Trophoblast cell (in vitro differentiated cells and primary cell): ENCODE results near the gene TMEFF1.

Experiments
- DNase-seq, 2 donors: peaks; one replicate each; pipeline ENCODE4 v3.0.0-alpha.2; 2016
- H2AFZ ChIP-seq: 2 replicates; pipeline ENCODE4 v1.6.1; 2013; ENCODE audit warnings: low read length, moderate library complexity, mild to moderate bottlenecking; ENCODE audit not compliant: insufficient read depth, poor library complexity
- H2AK5ac ChIP-seq: 2 replicates; pipeline ENCODE4 v1.6.1; 2013; ENCODE audit warnings: mild to moderate bottlenecking, low read length
- H2BK120ac ChIP-seq: 2 replicates; pipeline ENCODE4 v1.6.1; 2013; ENCODE audit warnings: low read length, mild to moderate bottlenecking, moderate library complexity; ENCODE audit not compliant: insufficient read depth, poor library complexity
- H2BK12ac ChIP-seq: 2 replicates; pipeline ENCODE4 v1.6.1; 2013; ENCODE audit warnings: mild to moderate bottlenecking, low read length, moderate library complexity
- H2BK5ac ChIP-seq: 2 replicates; pipeline ENCODE4 v1.6.1; 2013; ENCODE audit warnings: low read length, low read depth, moderate library complexity, mild to moderate bottlenecking; ENCODE audit not compliant: poor library complexity
- H3K14ac ChIP-seq: 2 replicates; pipeline ENCODE4 v1.6.1; 2013; ENCODE audit warnings: mild to moderate bottlenecking, low read length
- H3K18ac ChIP-seq: 2 replicates; pipeline ENCODE4 v1.6.1; 2013; ENCODE audit warnings: mild to moderate bottlenecking, low read length
- H3K23ac ChIP-seq: 2 replicates; pipeline ENCODE4 v1.6.1; 2013; ENCODE audit warnings: low read length
- H3K27ac ChIP-seq: 2 replicates; pipeline ENCODE4 v1.5.1; 2013; ENCODE audit warnings: low read depth, mild to moderate bottlenecking, inconsistent platforms, low read length, moderate library complexity
- H3K27me3 ChIP-seq: 2 replicates; pipeline ENCODE4 v1.6.1; 2013; ENCODE audit warnings: inconsistent platforms, mild to moderate bottlenecking, low read length, moderate library complexity; ENCODE audit not compliant: insufficient read depth
- H3K36me3 ChIP-seq, 2 experiments: 1 replicate in 1 of 2; 2 replicates in 1 of 2; pipeline ENCODE4 v1.6.1; 2013; ENCODE audit warnings: low read length in 2 of 2, mild to moderate bottlenecking in 2 of 2, moderate library complexity in 1 of 2; ENCODE audit not compliant: insufficient read depth in 2 of 2, control insufficient read depth in 1 of 2
- H3K4ac ChIP-seq: 2 replicates; pipeline ENCODE4 v1.6.1; 2013; ENCODE audit warnings: low read depth, mild to moderate bottlenecking, low read length, moderate library complexity
- H3K4me1 ChIP-seq, 2 experiments: 1 replicate in 1 of 2; 2 replicates in 1 of 2; pipeline ENCODE4 v1.6.1; 2013; ENCODE audit warnings: low read length in 2 of 2, mild to moderate bottlenecking in 2 of 2, moderate library complexity in 1 of 2; ENCODE audit not compliant: insufficient read depth in 2 of 2, control insufficient read depth in 1 of 2
- H3K4me2 ChIP-seq: 2 replicates; pipeline ENCODE4 v1.6.1; 2013; ENCODE audit warnings: inconsistent platforms, mild to moderate bottlenecking, low read length, moderate library complexity
- H3K4me3 ChIP-seq: 2 replicates; pipeline ENCODE4 v1.5.1; 2013; ENCODE audit warnings: mild to moderate bottlenecking, low read depth, low read length, inconsistent platforms
- H3K79me1 ChIP-seq: one replicate; pipeline ENCODE4 v1.6.1; 2013; ENCODE audit warnings: low read length
- H3K79me2 ChIP-seq: 2 replicates; pipeline ENCODE4 v1.6.1; 2013; ENCODE audit warnings: low read length, mild to moderate bottlenecking; ENCODE audit not compliant: control insufficient read depth, insufficient read depth, poor library complexity
- H3K9ac ChIP-seq: 2 replicates; pipeline ENCODE4 v1.6.1; 2013; ENCODE audit warnings: mild to moderate bottlenecking, low read length
- H3K9me3 ChIP-seq: 2 replicates; pipeline ENCODE4 v1.6.1; 2013; ENCODE audit warnings: low read depth, mild to moderate bottlenecking, control low read depth, inconsistent platforms, low read length; ENCODE audit not compliant: insufficient read depth
- H4K12ac ChIP-seq: 2 replicates; pipeline ENCODE4 v1.6.1; 2013; ENCODE audit warnings: low read depth, mild to moderate bottlenecking, low read length, moderate library complexity
- H4K8ac ChIP-seq: 2 replicates; pipeline ENCODE4 v1.6.1; 2013; ENCODE audit warnings: low read depth, mild to moderate bottlenecking, low read length, moderate library complexity
- H4K91ac ChIP-seq: one replicate; pipeline ENCODE4 v1.6.1; 2013; ENCODE audit warnings: low read depth, mild to moderate bottlenecking, low read length, moderate library complexity
- WGBS: extraction: QIAGEN DNeasy Blood & Tissue Kit; methylation state at CpG from one replicate; pipeline ENCODE4 v1.1.7; 2013; ENCODE audit warnings: missing lambda C conversion rate; ENCODE audit not compliant: insufficient read length, insufficient coverage; ENCODE audit errors: extremely low coverage; 5-methylcytosine and 5-hydroxymethylcytosine counted together

The TMEFF1 gene

DNA sequence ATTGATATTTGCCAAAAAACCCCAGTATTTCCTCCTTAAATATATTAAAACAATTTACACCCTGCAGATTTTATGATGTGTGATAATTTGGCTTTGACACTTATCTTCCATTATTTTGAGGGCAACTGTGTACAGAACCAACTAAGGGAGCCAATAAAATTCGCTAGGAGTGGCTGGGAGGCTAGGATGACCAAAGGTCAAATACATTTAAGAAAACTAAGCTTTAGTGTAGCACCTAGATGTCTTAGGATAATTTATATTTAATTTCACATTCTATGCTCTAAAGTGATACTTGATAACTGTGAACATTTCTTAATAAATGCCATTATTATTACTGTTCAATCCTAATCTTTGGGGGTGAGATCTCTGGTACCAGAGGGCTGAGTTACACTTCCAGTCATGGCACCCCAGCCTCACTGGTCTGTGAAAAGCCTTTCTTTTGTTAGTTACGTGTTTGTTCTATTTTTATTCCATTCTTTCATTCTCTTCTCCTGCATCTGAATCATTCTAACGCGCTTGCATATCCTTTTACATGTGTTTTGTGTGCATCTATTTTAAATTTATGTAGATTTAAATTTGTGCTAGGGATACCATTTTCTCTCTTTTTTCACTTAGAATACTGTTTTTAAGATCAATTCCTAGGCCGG, 26.9 kb upstream of the TMEFF1 start:
- Histone ChIP-seq H3K9me3 (no peaks in the 10 kb centered on the region), H4K12ac (no peak overlapping the region), H3K27ac (no peak overlapping the region), H3K36me3 (peaks cover 14 to 26% of the 10 kb centered on the region in 2 experiments), H3K4me3 (no peak overlapping the region), H3K79me2 (no peaks in the 10 kb centered on the region), H3K18ac (no peak overlapping the region), H3K9ac (no peak overlapping the region), H2AK5ac (no peak overlapping the region), H2BK12ac (no peak overlapping the region), H3K4me1 (peaks cover 2 to 4% of the 10 kb centered on the region in 2 experiments), H3K4ac (no peak overlapping the region), H2AFZ (no peak overlapping the region), H4K8ac (no peak overlapping the region), H4K91ac (no peak overlapping the region), H3K27me3 (no peaks in the 10 kb centered on the region), H3K14ac (no peak overlapping the region), H2BK5ac (no peak overlapping the region), H3K23ac (no peak overlapping the region), H3K79me1 (peaks cover 3% of the 10 kb centered on the region), H2BK120ac (no peak overlapping the region), H3K4me2 (no peak overlapping the region)
- no CpG with 5 or more reads among the region's 5 CpGs for WGBS
- DNase-seq = no peak

DNA sequence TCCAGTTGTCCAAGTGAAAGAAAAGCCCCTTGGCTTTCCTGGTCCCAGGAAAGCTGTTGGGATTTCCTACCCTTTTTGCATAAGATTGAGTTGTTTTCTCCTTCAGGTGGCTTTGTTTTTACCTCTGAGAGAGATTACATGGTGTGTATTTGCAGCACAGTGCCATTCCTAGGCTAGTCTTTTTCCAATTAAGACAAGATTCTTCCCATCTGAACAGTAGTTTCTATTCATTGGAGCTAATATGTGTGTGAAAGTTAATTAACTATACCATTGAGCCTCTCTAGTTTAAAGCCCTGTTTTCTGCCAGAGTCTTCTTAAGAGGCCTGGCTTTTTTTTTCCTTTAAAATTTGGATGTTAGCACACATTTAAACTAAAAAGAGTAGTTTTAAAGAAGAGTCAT, 25.9 kb upstream of the TMEFF1 start:
- no peak overlapping the region for H3K4me3 ChIP-seq
- H4K91ac ChIP-seq = no peak overlapping the region
- H3K79me1 ChIP-seq = peaks cover under 1% of the 10 kb centered on the region
- no peaks in the 10 kb centered on the region for H3K79me2 ChIP-seq
- no peak overlapping the region for H3K27ac ChIP-seq
- no peak overlapping the region for H2BK5ac ChIP-seq
- H2AK5ac ChIP-seq = no peak overlapping the region
- H2BK120ac ChIP-seq = no peak overlapping the region
- H3K23ac ChIP-seq = no peak overlapping the region
- no peak overlapping the region for H3K9ac ChIP-seq
- no peak for DNase-seq
- no peak overlapping the region for H3K4me2 ChIP-seq
- no peak overlapping the region for H3K14ac ChIP-seq
- H3K18ac ChIP-seq = no peak overlapping the region
- H4K8ac ChIP-seq = no peak overlapping the region
- no peaks in the 10 kb centered on the region for H3K27me3 ChIP-seq
- peaks cover 2% of the 10 kb centered on the region in 2 experiments for H3K4me1 ChIP-seq
- H2BK12ac ChIP-seq = no peak overlapping the region
- H2AFZ ChIP-seq = no peak overlapping the region
- H3K9me3 ChIP-seq = no peaks in the 10 kb centered on the region
- no peak overlapping the region for H3K4ac ChIP-seq
- H3K36me3 ChIP-seq = peaks cover 13 to 30% of the 10 kb centered on the region in 2 experiments
- no peak overlapping the region for H4K12ac ChIP-seq

- H3K27ac ChIP-seq = no peak overlapping the region
- no peaks in the 10 kb centered on the region for H3K79me1 ChIP-seq
- no peak overlapping the region for H2BK120ac ChIP-seq
- peaks cover 2% of the 10 kb centered on the region in 2 experiments for H3K4me1 ChIP-seq
- H2BK12ac ChIP-seq = no peak overlapping the region
- no peak overlapping the region for H3K14ac ChIP-seq
- H3K79me2 ChIP-seq = no peaks in the 10 kb centered on the region
- no peak overlapping the region for H2BK5ac ChIP-seq
- no peak overlapping the region for H3K18ac ChIP-seq
- H2AK5ac ChIP-seq = no peak overlapping the region
- H3K4me3 ChIP-seq = no peak overlapping the region
- no peak overlapping the region for H3K9ac ChIP-seq
- H4K8ac ChIP-seq = no peak overlapping the region
- H4K12ac ChIP-seq = no peak overlapping the region
- H4K91ac ChIP-seq = no peak overlapping the region
- H3K9me3 ChIP-seq = no peaks in the 10 kb centered on the region
- no peak overlapping the region for H3K4ac ChIP-seq
- no CpG with 5 or more reads among the region's 2 CpGs for WGBS
- no peak overlapping the region for H3K23ac ChIP-seq
- no peak overlapping the region for H3K4me2 ChIP-seq
- H3K27me3 ChIP-seq = no peaks in the 10 kb centered on the region
- H3K36me3 ChIP-seq = peaks cover 11 to 29% of the 10 kb centered on the region in 2 experiments
- H2AFZ ChIP-seq = no peak overlapping the region
- no peak for DNase-seq
These were observed 24.7 kb upstream of the TMEFF1 start for GRCh38 chr9:100448266-100448665.

DNA sequence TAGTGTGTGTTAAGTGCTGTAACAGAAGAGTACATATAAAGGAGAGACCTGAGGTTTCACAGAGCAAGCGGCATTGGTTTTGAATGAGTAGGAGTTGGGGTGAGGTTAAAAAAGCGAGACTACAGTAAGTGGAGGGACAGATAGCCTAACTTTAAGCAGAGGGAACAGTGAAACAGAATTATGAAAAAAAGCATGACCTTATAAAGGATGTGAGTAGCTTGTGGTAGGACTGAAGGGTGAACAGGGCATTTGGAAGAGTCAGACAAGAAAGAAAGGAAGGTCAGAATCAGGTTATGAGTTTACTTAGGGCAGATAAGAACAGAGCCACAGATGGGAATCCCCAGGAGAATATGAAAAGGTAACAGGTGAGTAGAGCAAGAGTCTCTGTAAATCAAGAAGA, 23.5 kb upstream of the TMEFF1 start:
- Histone ChIP-seq H3K14ac (no peak overlapping the region), H3K79me2 (no peaks in the 10 kb centered on the region), H3K27ac (no peak overlapping the region), H3K9ac (no peak overlapping the region), H3K23ac (no peak overlapping the region), H2BK5ac (no peak overlapping the region), H3K4me1 (no peaks in the 10 kb centered on the region), H3K4me2 (no peak overlapping the region), H2BK12ac (no peak overlapping the region), H3K27me3 (no peaks in the 10 kb centered on the region), H2AK5ac (no peak overlapping the region), H3K4ac (no peak overlapping the region), H3K18ac (no peak overlapping the region), H3K79me1 (no peaks in the 10 kb centered on the region), H4K8ac (no peak overlapping the region), H3K4me3 (no peak overlapping the region), H3K36me3 (peaks cover 11 to 29% of the 10 kb centered on the region in 2 experiments), H3K9me3 (no peaks in the 10 kb centered on the region), H2AFZ (no peak overlapping the region), H2BK120ac (no peak overlapping the region), H4K12ac (no peak overlapping the region), H4K91ac (no peak overlapping the region)
- WGBS = no CpG with 5 or more reads among the region's 2 CpGs
- no peak for DNase-seq
